CD4-positive, CD25-positive, alpha-beta regulatory T cell (primary cell): ENCODE data around the gene C1orf210. TPM values are rescaled to one million over a fixed set of nuclear protein-coding genes. Genes with fewer than 3 reads are reported as not detected.
A peak's percentile ranks its signal among the peaks of the same experiment; 100 is the strongest.

Experiments used
- ATAC-seq, 2 donors: fragments of 150-1000 bp; cut with Tn5 transposase; one replicate each; pipeline ENCODE4 v1.10.0; 2021; ENCODE audit warnings: low read depth in 2 of 2, moderate number of reproducible peaks in 2 of 2, moderate library complexity in 1 of 2
- DNase-seq, 3 donors: peaks; one replicate each; pipeline versions ENCODE4 v3.0.0 to v3.0.0-alpha.2; 2012 to 2022; ENCODE audit warnings: mixed read lengths in 1 of 3
- H3K27ac ChIP-seq: one replicate; pipeline ENCODE4 v1.7.0; 2013; ENCODE audit warnings: mild to moderate bottlenecking, low read length; ENCODE audit not compliant: insufficient read depth, poor library complexity, severe bottlenecking
- H3K27me3 ChIP-seq: one replicate; pipeline ENCODE4 v1.7.0; 2013; ENCODE audit warnings: low read length; ENCODE audit not compliant: control insufficient read depth, insufficient read depth
- H3K36me3 ChIP-seq: one replicate; pipeline ENCODE4 v1.7.0; 2013; ENCODE audit warnings: mild to moderate bottlenecking, low read length, moderate library complexity; ENCODE audit not compliant: control insufficient read depth, insufficient read depth
- H3K4me1 ChIP-seq: 2 replicates; pipeline ENCODE4 v1.7.0; 2013; ENCODE audit warnings: mild to moderate bottlenecking, low read length; ENCODE audit not compliant: insufficient read depth, control insufficient read depth, poor library complexity, severe bottlenecking
- H3K4me3 ChIP-seq: one replicate; pipeline ENCODE4 v1.7.0; 2013; ENCODE audit warnings: low read depth, mild to moderate bottlenecking, low read length, moderate library complexity
- H3K9me3 ChIP-seq, 2 experiments: 1 replicate in 1 of 2; 2 replicates in 1 of 2; pipeline ENCODE4 v1.7.0; 2013; ENCODE audit warnings: low read length in 2 of 2, mild to moderate bottlenecking in 1 of 2, moderate library complexity in 1 of 2; ENCODE audit not compliant: control insufficient read depth in 2 of 2
- H3K27ac Mint-ChIP-seq, 3 donors: one replicate each; pipeline ENCODE4 v1.8.0; 2020 to 2022; ENCODE audit warnings: mild to moderate bottlenecking in 3 of 3, mixed read lengths in 3 of 3, moderate library complexity in 2 of 3
- H3K27me3 Mint-ChIP-seq: one replicate; pipeline ENCODE4 v1.8.0; 2022; ENCODE audit warnings: mild to moderate bottlenecking, mixed read lengths
- H3K36me3 Mint-ChIP-seq: one replicate; pipeline ENCODE4 v1.8.0; 2020; ENCODE audit warnings: mixed read lengths
- H3K4me1 Mint-ChIP-seq, 4 donors: one replicate each; pipeline ENCODE4 v1.8.0; 2020 to 2022; ENCODE audit warnings: mixed read lengths in 4 of 4, mild to moderate bottlenecking in 1 of 4
- H3K4me3 Mint-ChIP-seq, 4 donors: one replicate each; pipeline ENCODE4 v1.8.0; 2020 to 2022; ENCODE audit warnings: mild to moderate bottlenecking in 4 of 4, mixed read lengths in 4 of 4, moderate library complexity in 3 of 4
- H3K9me3 Mint-ChIP-seq, 7 donors: one replicate each; pipeline ENCODE4 v1.8.0; 2020 to 2022; ENCODE audit warnings: mixed read lengths in 7 of 7, mild to moderate bottlenecking in 3 of 7, moderate library complexity in 2 of 7
- polyA plus RNA-seq, 4 donors: library from polyadenylated mRNA; unstranded; fragments of 300-500 nt; fragmentation: Illumina TruSeq; gene quantifications; one replicate each; pipeline ENCODE4 v1.2.3, GENCODE V29; 2021
- total RNA-seq: library from RNA; stranded (reverse); gene quantifications from one replicate; pipeline ENCODE4 v1.2.3, GENCODE V29; 2022

Gene C1orf210
- total and polyA plus RNA-seq, 5 donors from 2014 or later, result not detected

DNA sequence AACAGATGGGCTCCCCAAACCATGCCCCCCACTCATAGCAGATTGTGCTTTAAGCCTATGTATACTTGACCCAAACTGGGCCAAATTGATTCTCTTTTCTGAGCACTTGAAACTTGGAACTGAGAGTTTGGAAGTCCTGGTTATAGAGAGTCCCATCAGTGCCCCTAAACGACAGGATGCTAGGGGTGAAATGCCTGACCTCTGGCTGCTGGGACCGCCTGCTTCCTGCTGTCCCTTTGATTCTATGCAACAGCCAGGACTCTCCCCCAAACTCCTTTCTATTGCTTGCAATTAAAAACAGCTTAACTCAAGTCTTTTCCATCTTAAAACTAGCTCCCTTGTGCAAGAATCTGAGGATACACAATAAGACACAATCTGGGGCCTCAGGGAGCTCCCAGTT is 4.7 kb downstream of the C1orf210 start:
- Histone ChIP-seq H3K4me1 (no peaks in the 10 kb centered on the region), H3K9me3 (no peaks in the 10 kb centered on the region), H3K27ac (no peak overlapping the region), H3K27me3 (no peaks in the 10 kb centered on the region), H3K4me3 (no peak overlapping the region), H3K36me3 (no peaks in the 10 kb centered on the region)
- H3K4me1 Mint-ChIP-seq, result peaks cover 0 to 2% (median 0%) of the 10 kb centered on the region in 4 donors
- no peaks in the 10 kb centered on the region for H3K36me3 Mint-ChIP-seq
- no peak overlapping the region for H3K27ac Mint-ChIP-seq
- ATAC-seq, result no peak
- no peak overlapping the region for H3K4me3 Mint-ChIP-seq
- no peak for DNase-seq
- H3K9me3 Mint-ChIP-seq, result no peaks in the 10 kb centered on the region
- H3K27me3 Mint-ChIP-seq, result peaks cover 4% of the 10 kb centered on the region

- H3K36me3 Mint-ChIP-seq, result peaks cover 5% of the 10 kb centered on the region
- H3K4me3 Mint-ChIP-seq, result no peak overlapping the region
- DNase-seq (no peak), ATAC-seq (no peak)
- peaks cover 0 to 4% (median 0%) of the 10 kb centered on the region in 7 donors for H3K9me3 Mint-ChIP-seq
- no peaks in the 10 kb centered on the region for H3K9me3 ChIP-seq
- H3K27ac ChIP-seq, result no peak overlapping the region
- H3K36me3 ChIP-seq, result no peaks in the 10 kb centered on the region
- peaks cover 0 to 7% (median 4%) of the 10 kb centered on the region in 4 donors for H3K4me1 Mint-ChIP-seq
- H3K27me3 ChIP-seq, result no peaks in the 10 kb centered on the region
- H3K4me1 ChIP-seq, result no peaks in the 10 kb centered on the region
- no peak overlapping the region for H3K4me3 ChIP-seq
- H3K27ac Mint-ChIP-seq, result no peak overlapping the region
- peaks cover 4% of the 10 kb centered on the region for H3K27me3 Mint-ChIP-seq
These were observed 5.7 kb downstream of the C1orf210 start for GRCh38 chr1:43279666-43280065.

- H3K4me3 ChIP-seq, result no peak overlapping the region
- DNase-seq (no peak), ATAC-seq (no peak)
- Mint-ChIP-seq H3K4me1 (peaks cover 0 to 11% (median 8%) of the 10 kb centered on the region in 4 donors), H3K27ac (no peak overlapping the region), H3K36me3 (peaks cover 5% of the 10 kb centered on the region), H3K9me3 (peaks cover 0 to 5% (median 0%) of the 10 kb centered on the region in 7 donors), H3K4me3 (no peak overlapping the region), H3K27me3 (peaks cover 4% of the 10 kb centered on the region)
- H3K27me3 ChIP-seq, result no peaks in the 10 kb centered on the region
- no peaks in the 10 kb centered on the region for H3K36me3 ChIP-seq
- H3K9me3 ChIP-seq, result no peaks in the 10 kb centered on the region
- peaks cover 4% of the 10 kb centered on the region for H3K4me1 ChIP-seq
- no peak overlapping the region for H3K27ac ChIP-seq
These were observed 6.2 kb downstream of the C1orf210 start for GRCh38 chr1:43279161-43279560.

GRCh38 chr1:43277116-43277876 is 8.1 kb downstream of the C1orf210 start:
- Histone ChIP-seq H3K27me3 (no peaks in the 10 kb centered on the region), H3K4me1 (peaks cover 5% of the 10 kb centered on the region), H3K27ac (no peak overlapping the region), H3K9me3 (no peaks in the 10 kb centered on the region), H3K36me3 (no peaks in the 10 kb centered on the region), H3K4me3 (no peak overlapping the region)
- Mint-ChIP-seq H3K4me3 (no peak overlapping the region), H3K27ac (no peak overlapping the region), H3K36me3 (peaks cover 5% of the 10 kb centered on the region), H3K9me3 (peaks cover 0 to 6% (median 0%) of the 10 kb centered on the region in 7 donors), H3K27me3 (peaks cover 4% of the 10 kb centered on the region), H3K4me1 (peaks cover 0 to 11% (median 8%) of the 10 kb centered on the region in 4 donors)
- ATAC-seq (no peak), DNase-seq (no peak)

DNA sequence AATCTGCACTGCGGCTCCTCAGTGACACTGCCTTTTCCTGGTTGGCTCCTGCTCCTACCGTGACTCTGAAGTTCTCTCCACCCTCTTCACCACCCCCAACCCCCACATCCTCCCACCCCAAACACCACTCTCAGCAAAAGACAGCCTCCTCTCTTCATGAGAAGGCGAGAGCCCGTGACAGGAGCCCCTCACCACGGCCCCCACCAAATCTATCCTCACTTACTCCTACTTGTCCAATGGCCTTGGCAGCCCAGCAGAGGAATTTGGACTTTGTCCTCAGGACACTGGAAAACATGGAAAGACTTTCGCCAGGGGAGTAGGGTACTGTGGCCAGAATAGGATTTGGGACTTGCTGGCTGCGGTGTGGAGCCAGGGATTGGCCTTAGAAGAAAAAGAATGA is 8.7 kb downstream of the C1orf210 start:
- no peak overlapping the region for H3K27ac Mint-ChIP-seq
- DNase-seq (no peak), ATAC-seq (no peak)
- peaks cover 5% of the 10 kb centered on the region for H3K36me3 Mint-ChIP-seq
- Histone ChIP-seq H3K4me3 (no peak overlapping the region), H3K27me3 (no peaks in the 10 kb centered on the region), H3K36me3 (no peaks in the 10 kb centered on the region), H3K27ac (no peak overlapping the region), H3K4me1 (peaks cover 5% of the 10 kb centered on the region), H3K9me3 (no peaks in the 10 kb centered on the region)
- H3K4me1 Mint-ChIP-seq, result peaks cover 0 to 14% (median 8%) of the 10 kb centered on the region in 4 donors
- peaks cover 4% of the 10 kb centered on the region for H3K27me3 Mint-ChIP-seq
- H3K9me3 Mint-ChIP-seq, result peaks cover 0 to 6% (median under 1%) of the 10 kb centered on the region in 7 donors
- H3K4me3 Mint-ChIP-seq, result no peak overlapping the region

- peaks cover 5% of the 10 kb centered on the region for H3K36me3 Mint-ChIP-seq
- H3K4me1 Mint-ChIP-seq, result peaks cover 0 to 20% (median 9%) of the 10 kb centered on the region in 4 donors
- H3K27me3 ChIP-seq, result no peaks in the 10 kb centered on the region
- H3K27me3 Mint-ChIP-seq, result peaks cover 7% of the 10 kb centered on the region
- no peak overlapping the region for H3K4me3 ChIP-seq
- peaks cover 5% of the 10 kb centered on the region for H3K4me1 ChIP-seq
- ATAC-seq, result no peak
- no peak overlapping the region for H3K4me3 Mint-ChIP-seq
- DNase-seq, result no peak
- H3K27ac ChIP-seq, result no peak overlapping the region
- H3K9me3 Mint-ChIP-seq, result peaks cover 0 to 6% (median 2%) of the 10 kb centered on the region in 7 donors
- H3K36me3 ChIP-seq, result no peaks in the 10 kb centered on the region
- no peaks in the 10 kb centered on the region for H3K9me3 ChIP-seq
- no peak overlapping the region for H3K27ac Mint-ChIP-seq
These were observed 9.4 kb downstream of the C1orf210 start for GRCh38 chr1:43275826-43276620.

- Histone ChIP-seq H3K9me3 (no peaks in the 10 kb centered on the region), H3K36me3 (no peaks in the 10 kb centered on the region), H3K4me1 (peaks cover 11% of the 10 kb centered on the region), H3K27me3 (no peaks in the 10 kb centered on the region), H3K27ac (no peak overlapping the region), H3K4me3 (no peak overlapping the region)
- ATAC-seq (no peak), DNase-seq (no peak)
- peaks cover 0 to 6% (median 2%) of the 10 kb centered on the region in 7 donors for H3K9me3 Mint-ChIP-seq
- H3K27ac Mint-ChIP-seq, result peak overlapping the region; percentile 85 to 93 (median 87)
- H3K4me3 Mint-ChIP-seq, result peak overlapping the region in 3 of 4 donors; percentile 6 to 76 (median 51)
- peaks cover 0 to 29% (median 12%) of the 10 kb centered on the region in 4 donors for H3K4me1 Mint-ChIP-seq
- H3K27me3 Mint-ChIP-seq, result peaks cover 15% of the 10 kb centered on the region
- peaks cover 5% of the 10 kb centered on the region for H3K36me3 Mint-ChIP-seq
These were observed 10.6 kb downstream of the C1orf210 start for GRCh38 chr1:43274804-43275180.
